GM18868 (cell line): Measurements from ENCODE around the gene KDM5C.
A peak's percentile ranks its signal among the peaks of the same experiment; 100 is the strongest.
"Not testable (repeated sequence)": the region's sequence is repeated elsewhere in the genome, so short reads cannot be mapped to it uniquely, and the experiment has no call there.

Experiments
- ATAC-seq: cut with Tn5 transposase; IDR thresholded peaks from one replicate; pipeline ENCODE4 v1.9.1; 2021; ENCODE audit warnings: mild to moderate bottlenecking, moderate library complexity; ENCODE audit not compliant: unreplicated experiment

The KDM5C gene

DNA sequence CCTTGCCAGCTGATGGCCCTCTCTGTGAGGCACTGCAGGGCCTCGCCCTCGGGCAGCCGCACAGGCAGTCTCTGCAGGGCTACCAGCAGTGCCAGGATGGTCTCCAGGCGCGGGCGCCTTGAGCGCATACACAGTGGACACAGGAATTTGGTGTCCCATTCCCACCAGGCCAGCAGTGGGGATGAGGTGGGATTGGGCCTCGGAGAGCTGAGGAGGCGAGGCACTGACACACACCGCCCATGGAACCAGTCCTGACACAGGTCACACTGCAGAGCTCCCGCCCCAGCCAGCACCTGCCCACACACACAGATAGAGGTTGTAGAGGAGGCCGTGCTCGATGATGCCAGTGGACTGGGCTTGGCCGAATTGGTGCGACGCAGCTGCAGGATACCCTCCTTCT is 30.7 kb downstream of the KDM5C start:
- ATAC-seq = no peak

DNA sequence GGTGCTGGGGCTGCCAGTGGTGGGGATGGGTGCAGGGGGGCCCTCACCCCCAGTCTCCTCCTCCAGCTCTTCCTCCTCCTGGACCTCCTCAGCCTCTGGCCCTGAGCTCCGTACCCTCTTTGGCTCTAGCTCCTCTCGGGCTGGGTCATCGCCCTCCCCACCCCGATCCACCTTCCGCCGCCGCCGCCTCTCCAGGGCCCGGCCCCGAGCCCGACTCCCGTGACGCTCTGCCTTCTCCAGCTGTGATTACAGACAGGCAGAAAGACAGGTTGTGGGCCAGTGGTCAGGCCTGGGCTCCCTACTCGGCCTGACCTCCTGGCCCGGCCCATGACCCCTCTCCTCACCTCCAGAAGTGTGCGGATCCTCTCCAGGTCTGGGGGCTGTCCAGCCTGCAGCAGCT is 31.9 kb downstream of the KDM5C start:
- no peak for ATAC-seq

DNA sequence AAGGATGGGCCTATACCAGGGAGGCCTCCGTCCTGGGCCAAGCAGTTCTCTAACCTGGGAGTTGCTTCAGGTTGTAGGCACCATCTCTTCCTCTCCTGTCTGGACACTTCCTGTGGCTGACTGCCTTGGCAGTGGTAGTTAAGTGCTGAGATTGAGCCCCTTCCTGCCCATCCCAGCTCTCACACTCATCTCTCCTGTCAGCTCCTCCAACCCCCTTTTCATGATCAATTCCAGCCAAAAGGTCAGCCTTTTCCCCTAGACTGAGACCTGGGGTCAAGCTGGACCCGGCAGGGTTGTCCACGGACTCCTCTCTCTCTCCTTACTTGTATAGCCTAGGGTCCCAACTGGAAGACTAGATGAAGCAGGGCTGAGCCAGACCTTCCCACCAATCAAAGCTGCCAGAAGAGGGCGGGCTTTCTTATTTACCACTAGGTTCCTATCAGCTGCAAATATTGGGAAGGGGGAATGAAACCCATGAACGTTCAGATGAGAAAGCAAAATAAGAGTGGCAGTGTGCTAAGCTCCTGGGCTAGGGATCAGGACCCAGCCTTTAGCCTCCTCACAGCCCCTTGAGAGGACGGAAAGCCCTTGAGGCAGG is 34.5 kb downstream of the KDM5C start:
- ATAC-seq = no peak

DNA sequence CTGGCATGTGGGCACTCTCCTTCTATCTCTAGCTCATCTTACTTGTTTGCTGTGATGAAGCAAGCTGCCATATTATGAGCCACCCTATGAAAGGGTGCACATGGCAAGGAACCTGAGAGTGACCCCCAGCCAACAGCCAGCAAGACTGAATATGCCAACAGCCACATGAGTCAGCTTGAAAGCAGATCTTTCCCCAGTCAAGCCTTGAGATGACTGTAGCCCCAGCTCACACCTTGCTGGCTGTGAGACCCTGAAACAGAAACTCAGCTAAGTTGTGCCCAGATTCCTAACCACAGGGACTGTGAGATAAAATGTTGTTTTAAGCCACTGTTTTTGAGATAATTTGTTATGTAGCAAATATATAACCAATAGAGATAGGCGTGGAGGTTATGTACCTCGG is 36.2 kb downstream of the KDM5C start:
- ATAC-seq = peak; percentile 93

DNA sequence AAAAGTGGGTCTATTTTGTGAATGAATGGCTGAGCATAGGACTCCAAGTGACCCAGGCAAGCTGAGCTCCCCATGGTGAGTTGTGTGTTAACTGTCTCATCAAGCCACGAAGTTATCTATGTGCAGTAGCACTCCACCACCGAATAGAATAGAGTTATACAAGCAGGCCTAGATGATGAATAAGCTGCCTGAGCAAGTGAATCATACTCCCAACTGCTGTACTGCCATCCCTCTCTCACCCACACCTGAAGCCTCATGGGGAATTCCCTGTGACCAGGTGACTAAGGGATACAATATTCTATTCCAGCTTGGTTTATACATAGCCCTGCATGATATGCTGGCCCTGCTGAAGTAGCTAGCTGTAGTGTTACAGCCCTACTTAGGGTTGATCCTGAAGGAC is 38.7 kb downstream of the KDM5C start:
- no peak for ATAC-seq

DNA sequence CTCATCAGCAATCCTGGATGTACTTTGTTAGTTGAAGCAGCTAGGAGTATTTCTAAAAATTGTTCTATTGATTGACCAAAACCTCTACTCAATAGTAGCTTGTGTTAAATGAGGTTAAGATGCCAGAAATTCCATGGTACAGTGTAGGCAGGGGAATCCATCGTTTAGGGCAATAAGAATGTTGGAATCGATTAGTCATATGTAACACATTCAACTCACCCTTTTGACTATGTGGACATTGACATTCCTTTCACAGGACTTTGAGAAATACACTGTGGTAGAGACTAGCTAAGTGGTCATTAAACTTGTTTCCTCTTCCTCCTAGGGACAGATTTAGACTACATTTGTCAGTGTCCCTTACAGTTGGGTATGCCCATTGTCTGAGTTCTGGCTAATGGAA is 40.2 kb downstream of the KDM5C start:
- ATAC-seq = no peak

DNA sequence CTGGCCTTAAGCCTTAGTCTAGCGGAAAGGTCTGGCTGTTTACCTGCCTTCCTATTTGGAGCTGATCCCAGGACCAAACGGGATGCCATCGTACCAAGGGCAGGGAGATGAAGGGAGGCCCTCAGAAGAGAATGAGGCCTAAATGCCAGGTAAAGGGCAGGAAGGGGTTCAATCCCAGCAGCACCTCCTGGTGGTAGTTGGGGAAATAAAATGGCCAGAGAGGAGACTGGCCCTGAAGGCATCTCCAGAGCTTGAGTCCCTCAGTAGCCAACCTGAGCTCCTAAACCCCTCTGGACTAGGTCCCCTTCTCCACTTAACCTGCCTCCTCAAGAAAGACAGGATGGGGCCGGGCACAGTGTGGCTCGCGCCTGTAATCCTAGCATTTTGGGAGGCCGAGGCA is 53.7 kb downstream of the KDM5C start:
- ATAC-seq = no peak

DNA sequence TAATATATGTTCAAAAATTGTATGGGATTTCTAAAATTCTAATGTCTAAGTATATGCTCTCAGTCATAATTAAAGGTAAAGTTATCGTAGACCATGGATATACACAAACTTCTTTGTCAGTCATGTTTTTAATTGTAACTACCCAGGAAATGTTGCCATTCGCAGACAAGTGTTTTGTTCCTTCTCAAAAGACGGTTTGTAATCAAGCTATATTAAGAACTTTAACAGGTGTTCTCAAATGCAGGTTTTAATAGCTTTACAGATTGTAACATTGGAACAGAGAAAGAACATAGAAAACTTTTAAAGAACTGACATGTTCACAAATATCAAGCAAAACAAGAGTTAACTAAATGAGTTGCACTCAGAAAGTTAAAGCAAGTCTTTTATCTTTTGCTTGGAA is 58.9 kb downstream of the KDM5C start:
- ATAC-seq = no peak

DNA sequence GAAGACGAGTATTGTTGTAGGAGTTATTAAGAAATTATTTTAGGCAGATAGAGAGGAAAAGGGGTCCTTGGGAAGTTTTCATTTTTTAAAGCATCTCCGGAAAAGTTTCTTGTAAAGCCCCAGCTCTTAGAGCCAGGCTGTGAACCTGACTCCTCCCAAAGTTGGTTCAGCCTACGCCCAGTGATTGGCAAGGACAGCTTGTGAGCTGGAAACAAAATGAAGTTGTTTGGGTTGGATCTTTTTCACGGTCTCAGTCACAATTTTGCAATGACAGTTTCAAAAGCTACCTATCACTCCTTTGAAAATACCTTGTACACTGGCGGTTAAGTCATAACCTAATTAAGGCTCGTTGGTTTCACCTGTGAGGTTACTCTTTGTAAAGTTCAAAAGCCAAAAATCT is 60.4 kb downstream of the KDM5C start:
- not testable (repeated sequence) for ATAC-seq

DNA sequence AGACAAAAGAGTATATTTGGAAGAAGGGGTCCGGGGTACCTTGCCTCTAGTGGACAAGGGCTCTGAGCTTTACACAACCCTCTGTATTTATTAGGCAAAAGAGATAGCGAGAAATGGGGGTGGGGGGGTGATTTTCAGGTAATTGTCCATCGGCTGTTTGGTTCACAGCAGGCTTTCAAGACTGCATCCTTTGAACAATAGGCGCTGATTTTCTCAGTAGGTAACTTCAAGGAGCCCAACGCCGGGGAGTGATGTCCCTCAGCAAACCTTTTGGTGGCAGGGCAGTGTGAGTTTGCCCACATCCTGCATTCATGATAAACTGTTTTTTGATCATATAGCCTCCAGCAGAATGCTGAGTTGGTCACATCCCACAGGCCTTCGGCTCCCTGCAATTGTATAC is 61.6 kb downstream of the KDM5C start:
- no peak for ATAC-seq

DNA sequence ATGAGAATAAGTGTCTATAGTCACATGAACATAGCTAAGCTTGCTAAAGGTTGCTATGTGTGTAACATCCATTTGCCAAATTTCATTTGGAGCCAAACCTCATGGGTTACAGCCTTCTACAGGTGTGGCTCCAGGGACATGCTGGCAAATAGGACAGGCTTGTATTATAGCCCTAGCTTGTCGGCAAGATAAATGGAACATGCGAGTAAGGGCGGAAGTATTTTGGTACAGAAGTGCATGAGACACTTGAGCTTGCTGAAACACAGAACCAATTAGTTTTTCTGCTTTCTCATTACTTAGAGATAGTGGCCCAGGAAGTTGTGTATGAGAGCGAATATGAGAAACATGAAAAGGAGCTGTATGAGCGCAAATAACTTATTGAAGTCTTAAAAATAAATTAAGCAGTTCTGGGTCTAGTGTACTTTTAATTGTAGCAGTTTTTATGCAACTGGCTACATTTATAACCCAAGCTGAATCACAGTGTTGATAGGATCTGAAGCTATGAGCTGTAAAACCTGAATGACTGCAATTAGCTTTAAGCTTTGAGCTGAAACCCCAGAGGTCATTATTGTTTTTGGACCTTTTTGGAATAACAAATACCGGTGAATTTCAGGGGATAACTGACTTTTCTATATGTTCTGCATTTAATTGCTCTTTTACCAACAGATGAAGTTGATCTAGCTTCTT is 64.6 kb downstream of the KDM5C start:
- no peak for ATAC-seq

DNA sequence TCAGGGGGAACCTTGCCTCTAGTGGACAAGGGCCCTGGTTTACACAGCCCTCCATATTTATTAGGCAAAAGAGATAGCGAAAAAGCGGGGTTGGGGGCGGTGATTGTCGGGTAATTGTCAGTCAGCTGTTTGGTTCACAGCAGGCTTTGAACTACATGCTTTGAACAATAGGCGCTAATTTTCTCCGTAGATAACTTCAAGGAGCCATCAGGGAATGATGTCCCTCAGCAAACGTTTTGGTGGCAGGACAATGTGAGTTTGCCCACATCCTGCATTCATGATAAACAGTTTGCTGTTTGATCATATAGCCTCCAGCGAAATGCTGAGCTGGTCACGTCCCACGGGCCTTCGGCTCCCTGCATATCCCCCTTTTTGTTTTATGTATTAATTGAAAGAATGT is 65.8 kb downstream of the KDM5C start:
- ATAC-seq = no peak

DNA sequence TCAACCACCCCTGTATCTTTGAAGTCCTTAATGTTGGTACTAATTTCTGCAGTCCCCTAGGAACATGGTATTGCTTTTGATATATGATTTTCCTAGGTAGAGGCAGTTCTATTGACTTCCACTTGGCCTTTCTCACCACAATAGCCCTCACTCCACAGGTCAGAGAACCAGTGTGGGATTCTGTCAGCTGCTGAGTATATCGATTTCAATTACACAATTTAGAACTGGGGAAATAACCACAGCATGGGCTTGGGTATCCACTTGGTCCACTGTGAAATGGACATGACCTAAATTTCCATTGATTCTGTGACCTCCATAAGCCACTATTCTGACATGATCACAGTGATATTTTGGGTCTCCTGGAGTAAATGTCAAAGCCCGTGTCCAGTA is 68.8 kb downstream of the KDM5C start:
- ATAC-seq = no peak

DNA sequence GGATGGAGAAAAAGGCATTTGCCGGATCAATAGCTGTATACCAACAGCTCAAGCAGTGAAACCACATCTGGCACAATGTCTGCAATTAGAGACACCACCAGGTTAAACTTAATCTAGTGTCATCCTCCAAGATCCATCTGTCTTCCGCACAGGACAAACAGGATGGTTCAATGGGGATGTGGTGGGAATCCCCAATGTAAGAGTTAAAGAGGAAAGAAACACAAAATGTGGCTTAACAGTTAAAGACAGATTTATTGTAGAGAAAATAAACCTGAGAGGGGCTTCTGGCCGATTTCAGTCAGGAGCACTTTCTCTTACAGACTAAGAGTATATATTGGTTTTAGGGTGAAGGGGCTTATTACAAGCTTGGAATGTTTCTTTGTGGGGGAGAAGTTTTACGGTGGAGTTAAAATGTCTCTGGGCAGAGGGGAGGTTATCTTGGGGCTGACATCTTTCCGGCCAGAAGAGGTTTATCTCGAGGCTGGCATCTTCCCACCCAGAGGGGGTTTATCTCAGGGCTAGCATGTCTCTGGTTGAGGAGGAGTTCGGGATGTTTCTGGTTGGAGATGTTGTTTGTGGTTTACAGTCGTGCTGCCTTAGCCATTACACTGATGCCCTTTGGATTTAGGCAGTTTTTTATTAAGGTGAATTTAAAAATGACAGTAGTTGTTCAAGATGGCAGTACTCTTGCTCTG is 69.3 kb downstream of the KDM5C start:
- no peak for ATAC-seq

DNA sequence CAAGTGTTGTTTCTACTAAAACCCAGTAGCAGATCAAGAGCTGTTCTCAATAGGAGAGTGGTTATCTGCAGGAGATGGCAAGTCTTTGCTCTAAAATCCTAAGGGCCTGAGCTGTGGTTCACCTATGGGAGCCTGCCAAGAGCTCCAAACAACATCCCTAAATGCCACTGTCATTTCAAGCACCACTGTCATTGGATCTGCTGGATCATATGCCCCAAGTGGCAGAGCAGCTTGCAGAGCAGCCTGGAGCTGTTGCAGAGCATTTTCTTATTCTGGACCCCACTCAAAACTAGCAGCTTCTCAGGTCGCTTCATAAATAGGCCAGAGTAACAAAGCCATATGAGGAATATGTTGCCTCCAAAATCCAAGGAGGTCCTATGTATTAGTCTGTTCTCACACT is 71.4 kb downstream of the KDM5C start:
- no peak for ATAC-seq
